Heart left ventricle (tissue), 16 donors: ENCODE measurements around the gene GNG8. TPM values are rescaled to one million over a fixed set of nuclear protein-coding genes. Genes with fewer than 3 reads are reported as not detected.

Source experiments
- ATAC-seq, 4 donors: fragments of 200-7000 bp; cut with Tn5 transposase; one replicate each; pipeline ENCODE4 v1.9.1; 2020 to 2022; ENCODE audit warnings: moderate library complexity in 4 of 4, mild to moderate bottlenecking in 3 of 4, moderate number of reproducible peaks in 1 of 4
- DNase-seq, 5 donors: peaks; one replicate each; pipeline ENCODE4 v3.0.0-alpha.2; 2020
- H3K27ac ChIP-seq, 12 donors: fragments of 200-600 bp; sonication (generic) in 4 of 12; one replicate each; pipeline versions ENCODE4 v1.5.0 to v1.8.0; 2016 to 2022; ENCODE audit warnings: mild to moderate bottlenecking in 2 of 12
- H3K27me3 ChIP-seq, 9 donors: fragments of 200-600 bp; sonication (generic) in 2 of 9; one replicate each; pipeline versions ENCODE4 v1.5.1 to v1.8.0; 2016 to 2022; ENCODE audit warnings: mild to moderate bottlenecking in 3 of 9
- H3K36me3 ChIP-seq, 9 donors: fragments of 200-600 bp; sonication (generic) in 2 of 9; one replicate each; pipeline versions ENCODE4 v1.5.0 to v1.8.0; 2018 to 2022; ENCODE audit warnings: mild to moderate bottlenecking in 2 of 9
- H3K4me1 ChIP-seq, 12 donors: fragments of 200-600 bp; sonication (generic) in 4 of 12; one replicate each; pipeline versions ENCODE4 v1.5.0 to v1.8.0; 2016 to 2022; ENCODE audit warnings: mild to moderate bottlenecking in 3 of 12
- H3K4me3 ChIP-seq, 12 donors: fragments of 200-600 bp; sonication (generic) in 4 of 12; one replicate each; pipeline versions ENCODE4 v1.5.0 to v1.8.0; 2017 to 2022; ENCODE audit warnings: mild to moderate bottlenecking in 9 of 12, moderate library complexity in 4 of 12
- H3K9me3 ChIP-seq, 12 donors: fragments of 200-600 bp; sonication (generic) in 4 of 12; one replicate each; pipeline versions ENCODE4 v1.5.0 to v1.8.0; 2016 to 2022; ENCODE audit warnings: mild to moderate bottlenecking in 1 of 12
- CTCF ChIP-seq, 12 donors: fragments of 200-600 bp; sonication (generic) in 4 of 12; IDR thresholded peaks; one replicate each; pipeline versions ENCODE4 v1.5.0 to v1.8.0; 2018 to 2022; ENCODE audit warnings: antibody characterized with exemption in 12 of 12, mild to moderate bottlenecking in 5 of 12
- POLR2A ChIP-seq, 2 donors: fragments of 450-650 bp; IDR thresholded peaks; one replicate each; pipeline ENCODE4 v1.6.1; 2017; ENCODE audit warnings: antibody characterized with exemption in 2 of 2, mild to moderate bottlenecking in 2 of 2, moderate library complexity in 2 of 2
- WGBS, 4 donors: extraction: QIAGEN DNeasy Blood & Tissue Kit in 2 of 4; methylation state at CpG; one replicate each; pipeline versions ENCODE4 v1.1.5 to v1.1.7; 2013 to 2018; 5-methylcytosine and 5-hydroxymethylcytosine counted together
- intact Hi-C, 10 donors: fragments of 100-400 bp; cut with DNase I; formaldehyde crosslinking; loops; one replicate each; pipeline versions ENCODE4 v1.11.1 to v1.14.2; 2022
- polyA plus RNA-seq, 2 donors: library from polyadenylated mRNA; stranded (reverse); fragments of 200-250 nt; gene quantifications; one replicate each; pipeline ENCODE4 v1.2.3, GENCODE V29; 2013
- total RNA-seq, 9 donors: library from RNA; depleted of rRNA in 2 of 9; stranded (reverse); fragments of >200 nt in 2 of 9; fragmentation: NEBNext Ultra II Directional in 3 of 9; extraction: Animal tissue kit (Norgen Biotek cat#: 25700) in 3 of 9; gene quantifications; one replicate each; pipeline versions ENCODE4 v1.1.0 to v1.2.4, GENCODE V29; 2016 to 2023
- donor health status: ischemic (EF 13 %, LVEDD 7.1; RV severe dilation, severe dysfunction).
- donor health status: healthy with polysubstance abuse.
- donor health status: DM: no; HTN: yes; CAD: no.
- donor health status: DM: no; HTN: no; CAD: no.
- donor health status: ischemic (EF 25% LVEDD 6.9; RV normal size, moderate dysfunction).
- donor health status: ischemic (EF 25% LVEDD 5.7; RV mildly dilated, moderate dysfunction).
- donor health status: healthy.
- donor health status: DM: yes; HTN: yes; CAD: no.
- donor health status: ischemic (EF 35%, LVEDD 5.7; RV mildly dilated, moderate dysfunction).
- donor health status: nonischemic (EF 11% LVEDD 7.7; RV severe dilation, severe dysfunction).
- donor health status: DM: yes; HTN: yes; CAD: no.
- donor health status: PGD.
- donor health status: ischemic (EF 29% LVEDD 5.4; RV normal size, mild dysfunction).
- donor health status: nonischemic (EF 23%, LVEDD 6.1; RV moderate dilation, normal function).

GNG8 gene
- total and polyA plus RNA-seq, 11 donors, result not detected

DNA sequence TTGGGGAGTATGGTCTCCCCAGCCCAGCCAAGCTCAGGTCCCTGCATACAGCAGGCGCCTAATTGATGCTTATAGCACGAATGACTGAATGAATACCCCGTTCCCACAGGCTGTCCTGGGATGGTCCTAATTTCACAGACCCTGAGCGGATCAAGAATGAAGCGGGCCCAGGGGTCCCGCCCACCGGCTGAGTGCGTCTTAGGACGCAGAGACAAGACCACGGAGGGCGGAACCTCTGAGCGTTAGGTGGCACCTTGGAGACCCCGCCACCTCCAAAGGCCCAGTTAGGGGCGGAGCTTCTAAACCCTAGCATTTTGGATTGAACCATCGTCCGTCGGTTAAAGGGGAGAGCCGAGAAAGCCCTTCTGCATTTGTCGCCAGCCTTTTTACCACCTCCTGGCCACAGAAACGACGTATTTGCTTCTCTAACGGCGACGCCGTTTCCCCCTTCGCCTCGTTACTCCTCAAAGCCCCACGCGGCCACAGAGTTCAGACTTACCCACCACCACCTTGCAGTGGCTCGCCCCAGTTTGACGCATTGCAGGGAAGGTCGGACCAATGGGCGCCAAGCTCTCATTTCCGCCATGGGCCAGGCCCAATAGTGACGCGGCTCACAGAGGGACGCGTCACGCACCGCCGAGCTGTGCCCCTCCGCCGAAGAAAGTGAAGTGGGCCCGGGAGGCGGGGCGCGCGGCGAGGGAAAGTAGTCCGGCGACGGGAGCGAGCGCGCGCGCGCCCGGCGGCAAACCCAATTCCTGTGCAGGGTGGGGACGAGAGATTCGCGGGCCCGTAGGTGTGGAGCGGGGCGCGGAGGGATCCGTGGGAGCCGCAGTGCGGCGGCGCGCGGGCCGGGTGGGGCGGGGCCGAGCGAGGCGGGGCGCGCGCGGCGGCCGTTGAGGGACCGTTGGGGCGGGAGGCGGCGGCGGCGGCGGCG is 35.4 kb downstream of the GNG8 start:
- Histone ChIP-seq H3K27ac (peak overlapping the region; percentile 92 to 100 (median 99)), H3K36me3 (peaks cover 0 to 8% (median 1%) of the 10 kb centered on the region in 9 donors), H3K27me3 (no peaks in the 10 kb centered on the region), H3K9me3 (peaks cover 0 to 17% (median 8%) of the 10 kb centered on the region in 12 donors), H3K4me3 (peak overlapping the region; percentile 86 to 100 (median 100)), H3K4me1 (peaks cover 0 to 46% (median 36%) of the 10 kb centered on the region in 12 donors)
- intact Hi-C loops, result loop anchor here in 1 of 10 donors (10.0 kb wide), 1 partner anchor 244 kb away; no protein-coding TSS in a partner anchor
- peak; percentile 96 to 99 (median 98) for DNase-seq
- ATAC-seq, result peak; percentile 90 to 92 (median 90)
- peak in 1 of 2 donors; percentile 55 for TF ChIP-seq POLR2A (IDR thresholded peaks at IDR 0.05)
- peak in 1 of 12 donors; percentile 3 for TF ChIP-seq CTCF (IDR thresholded peaks at IDR 0.05)
- WGBS, 4 donors, result 1 to 2% (median 1%) methylated on average over 53 to 93 of the region's 93 CpGs

- WGBS, 4 donors, result 64 to 69% (median 66%) methylated on average over 9 of the region's 9 CpGs
- Histone ChIP-seq H3K27ac (peak overlapping the region in 11 of 12 donors; percentile 92 to 100 (median 99)), H3K9me3 (peaks cover 0 to 17% (median 8%) of the 10 kb centered on the region in 12 donors), H3K4me3 (peak overlapping the region; percentile 86 to 100 (median 100)), H3K36me3 (no peaks in the 10 kb centered on the region), H3K4me1 (peaks cover 0 to 38% (median 28%) of the 10 kb centered on the region in 12 donors), H3K27me3 (no peaks in the 10 kb centered on the region)
- no peak for TF ChIP-seq POLR2A (IDR thresholded peaks at IDR 0.05)
- TF ChIP-seq CTCF (IDR thresholded peaks at IDR 0.05), result no peak
- ATAC-seq, result no peak
- DNase-seq, result peak in 1 of 5 donors; percentile 14
- intact Hi-C loops, result loop anchor here in 1 of 10 donors (10.0 kb wide), 1 partner anchor 245 kb away; no protein-coding TSS in a partner anchor
These were observed 36.2 kb downstream of the GNG8 start for GRCh38 chr19:46599716-46600373.

DNA sequence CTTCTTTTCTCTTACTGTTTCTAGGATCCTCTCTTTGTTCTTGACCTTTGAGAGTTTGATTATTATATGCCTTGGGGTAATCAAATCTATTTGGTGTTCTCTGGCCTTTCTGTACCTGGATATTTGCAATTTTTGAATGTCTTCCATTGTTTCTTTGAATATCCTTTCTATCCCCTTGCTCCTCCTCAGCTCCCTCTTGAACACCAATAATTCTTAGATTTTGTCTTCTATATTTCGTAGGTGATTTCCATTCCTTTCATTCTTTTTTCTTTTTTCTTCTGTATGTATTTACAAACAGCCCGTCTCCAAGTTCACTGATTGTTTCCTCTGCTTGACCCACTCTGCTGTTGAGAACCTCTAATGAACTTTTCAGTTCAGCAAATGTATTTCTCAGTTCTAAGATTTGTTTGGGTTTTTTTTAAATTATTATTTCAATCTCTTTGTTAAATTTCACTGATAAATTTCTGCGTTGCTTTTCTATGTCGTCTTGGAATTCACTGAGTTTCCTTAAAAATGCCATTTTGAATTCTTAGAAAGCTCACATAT is 37.6 kb downstream of the GNG8 start:
- no peak overlapping the region for H3K4me3 ChIP-seq
- no peaks in the 10 kb centered on the region for H3K36me3 ChIP-seq
- ATAC-seq (no peak), DNase-seq (no peak)
- H3K9me3 ChIP-seq, result peaks cover 0 to 17% (median 8%) of the 10 kb centered on the region in 12 donors
- H3K27me3 ChIP-seq, result no peaks in the 10 kb centered on the region
- peaks cover 0 to 24% (median 14%) of the 10 kb centered on the region in 12 donors for H3K4me1 ChIP-seq
- intact Hi-C loops, result no loop called here
- no peak overlapping the region for H3K27ac ChIP-seq
- 94 to 96% (median 95%) methylated on average over 4 of the region's 4 CpGs for WGBS, 4 donors
- no peak for TF ChIP-seq POLR2A (IDR thresholded peaks at IDR 0.05)
- TF ChIP-seq CTCF (IDR thresholded peaks at IDR 0.05), result no peak
